PC-9 (cell line): ENCODE results near the gene SAPCD2. TPM values are rescaled to one million over a fixed set of nuclear protein-coding genes. Genes with fewer than 3 reads are reported as not detected.

ENCODE experiments used
- BruUV-seq: library from RNA; stranded (reverse); fragments of 400-500 nt; replicated peaks from 2 replicates; lab custom pipeline; 2021; lab: Mats Ljungman, UMichigan
- CTCF ChIA-PET: fragments of 300-600 bp; sonication (Branson Sonifier 250); formaldehyde crosslinking; loops from one replicate; lab custom pipeline; 2022; ENCODE audit warnings: antibody characterized with exemption; lab: Charles Lee
- POLR2A ChIA-PET: fragments of 300-600 bp; sonication (Branson Sonifier 250); formaldehyde crosslinking; loops from one replicate; lab custom pipeline; 2022; ENCODE audit warnings: antibody characterized with exemption; ENCODE audit not compliant: unreplicated experiment; lab: Charles Lee
- DNase-seq, 2 experiments: peaks; one replicate each; pipeline versions ENCODE4 v3.0.0 to v3.0.0-alpha.2; 2015 to 2022; ENCODE audit warnings: mixed read lengths in 1 of 2
- H2AFZ ChIP-seq: fragments of 200-600 bp; sonication (generic); 2 replicates; pipeline ENCODE4 v1.8.1; 2017; ENCODE audit warnings: antibody characterized with exemption
- H3F3A ChIP-seq: fragments of 200-600 bp; sonication (generic); 2 replicates; pipeline ENCODE4 v1.8.1; 2017; ENCODE audit warnings: antibody characterized with exemption, mild to moderate bottlenecking, low read depth; ENCODE audit not compliant: insufficient read depth
- H3K27ac ChIP-seq: fragments of 200-600 bp; sonication (generic); 2 replicates; pipeline ENCODE4 v1.6.1; 2016; ENCODE audit warnings: mixed run types
- H3K27me3 ChIP-seq: fragments of 200-600 bp; sonication (generic); 2 replicates; pipeline ENCODE4 v1.6.1; 2016; ENCODE audit warnings: low read depth, mixed run types; ENCODE audit not compliant: insufficient read depth
- H3K36me3 ChIP-seq: fragments of 200-600 bp; sonication (generic); 2 replicates; pipeline ENCODE4 v1.6.1; 2016; ENCODE audit warnings: low read depth, mixed run types
- H3K4me1 ChIP-seq: fragments of 200-600 bp; sonication (generic); replicated peaks from 2 replicates; pipeline ENCODE4 v1.6.1; 2016; ENCODE audit warnings: mixed run types; ENCODE audit not compliant: insufficient read depth
- H3K4me2 ChIP-seq: fragments of 200-600 bp; sonication (generic); 2 replicates; pipeline ENCODE4 v1.6.1; 2017; ENCODE audit warnings: mixed run types
- H3K4me3 ChIP-seq: fragments of 200-600 bp; sonication (generic); 2 replicates; pipeline ENCODE4 v1.6.1; 2016; ENCODE audit warnings: mixed run types
- H3K79me2 ChIP-seq: fragments of 200-600 bp; sonication (generic); 2 replicates; pipeline ENCODE4 v1.6.1; 2017; ENCODE audit warnings: low read depth, mixed run types
- H3K9me2 ChIP-seq: fragments of 200-600 bp; sonication (generic); 2 replicates; pipeline ENCODE4 v1.8.1; 2017; ENCODE audit warnings: mild to moderate bottlenecking; ENCODE audit not compliant: insufficient read depth
- H3K9me3 ChIP-seq: fragments of 200-600 bp; sonication (generic); 2 replicates; pipeline ENCODE4 v1.8.1; 2016; ENCODE audit warnings: low read depth; ENCODE audit not compliant: insufficient read depth
- H4K20me1 ChIP-seq: fragments of 200-600 bp; sonication (generic); 2 replicates; pipeline ENCODE4 v1.8.1; 2017; ENCODE audit not compliant: insufficient read depth
- EZH2 ChIP-seq: fragments of 200-600 bp; sonication (generic); IDR thresholded peaks from 2 replicates; pipeline ENCODE4 v1.8.0; 2017; ENCODE audit warnings: antibody characterized with exemption, low read depth
- intact Hi-C: fragments of 100-400 bp; cut with micrococcal nuclease; formaldehyde crosslinking; loops from one replicate; pipeline ENCODE4 v1.10.0; 2022; ENCODE audit not compliant: unreplicated experiment
- total RNA-seq: library from RNA; stranded (reverse); gene quantifications from 2 replicates; pipeline ENCODE4 v1.2.3, GENCODE V29; 2021
- TF ChIP-seq, protein P1 (sequence below): fragments of 200-600 bp; sonication (generic); conservative IDR thresholded peaks from 2 replicates; pipeline ENCODE4 v1.6.1; 2017; ENCODE audit warnings: mixed run types, antibody characterized with exemption, mild to moderate bottlenecking, moderate library complexity

The SAPCD2 gene
- total RNA-seq, 1 experiment from 2014 or later, result 50.3 TPM

DNA sequence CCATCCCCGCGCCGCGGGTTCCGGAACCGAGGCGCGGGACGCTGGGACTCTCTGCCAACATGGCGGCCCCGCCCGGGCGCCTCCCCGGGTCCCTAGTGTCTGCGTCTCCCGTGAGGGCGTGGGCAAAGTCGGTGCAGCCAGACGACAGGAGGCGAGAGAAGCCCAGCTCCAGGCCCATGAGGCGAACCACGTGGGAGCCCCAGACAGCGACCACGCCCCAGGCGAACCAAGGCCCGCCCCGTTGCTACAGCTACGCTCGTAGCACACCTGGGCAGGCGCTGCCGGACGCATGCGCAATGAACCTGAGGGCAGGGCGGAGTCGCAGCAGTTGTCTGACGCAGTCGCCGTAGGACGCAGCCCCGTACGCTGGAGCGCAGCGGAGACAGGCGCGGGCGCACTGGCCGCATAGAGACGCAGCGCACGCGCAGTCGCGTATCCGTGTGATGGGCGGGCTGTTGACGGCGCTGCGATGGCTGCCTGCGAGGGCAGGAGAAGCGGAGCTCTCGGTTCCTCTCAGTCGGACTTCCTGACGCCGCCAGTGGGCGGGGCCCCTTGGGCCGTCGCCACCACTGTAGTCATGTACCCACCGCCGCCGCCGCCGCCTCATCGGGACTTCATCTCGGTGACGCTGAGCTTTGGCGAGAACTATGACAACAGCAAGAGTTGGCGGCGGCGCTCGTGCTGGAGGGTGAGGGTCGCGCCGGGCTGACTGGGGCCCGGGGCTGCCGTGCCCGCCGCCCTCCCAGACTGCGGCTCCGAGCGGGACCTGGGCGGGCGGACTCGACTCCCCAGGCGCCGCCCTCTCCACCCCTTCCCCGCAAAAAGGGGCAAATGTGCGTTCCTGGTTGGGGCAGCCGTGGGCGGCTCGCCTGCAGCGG lies 16.4 kb upstream of the SAPCD2 start, which contains the start of gene MAN1B1:
TSS of gene MAN1B1 (plus strand) at position 455 of the 878 bp plus-strand sequence. CDS start at position 470, 15 bp downstream.
- no peaks in the 10 kb centered on the region for H3K9me2 ChIP-seq
- ChIA-PET CTCF (interaction anchor here (0.6 to 1.5 kb wide), 5 partner anchors 19 to 448 kb away, joined by 3 to 5 read pairs (median 3); no protein-coding TSS in a partner anchor), POLR2A (interaction anchor here (0.5 to 2.1 kb wide), 14 partner anchors 16 to 830 kb away, joined by 3 to 20 read pairs (median 6); partner anchors contain the start of genes NRARP, SAPCD2 and TUBB4B)
- H3K9me3 ChIP-seq, result no peaks in the 10 kb centered on the region
- peaks cover 33% of the 10 kb centered on the region for H3F3A ChIP-seq
- 0 out of 2 replicates have a peak, but pooled peaks cover 4% of the 10 kb centered on the region for H4K20me1 ChIP-seq
- peak; percentile 97 to 100 for DNase-seq
- peaks cover 39% of the 10 kb centered on the region for H3K4me1 ChIP-seq
- TF ChIP-seq, protein P1, sequence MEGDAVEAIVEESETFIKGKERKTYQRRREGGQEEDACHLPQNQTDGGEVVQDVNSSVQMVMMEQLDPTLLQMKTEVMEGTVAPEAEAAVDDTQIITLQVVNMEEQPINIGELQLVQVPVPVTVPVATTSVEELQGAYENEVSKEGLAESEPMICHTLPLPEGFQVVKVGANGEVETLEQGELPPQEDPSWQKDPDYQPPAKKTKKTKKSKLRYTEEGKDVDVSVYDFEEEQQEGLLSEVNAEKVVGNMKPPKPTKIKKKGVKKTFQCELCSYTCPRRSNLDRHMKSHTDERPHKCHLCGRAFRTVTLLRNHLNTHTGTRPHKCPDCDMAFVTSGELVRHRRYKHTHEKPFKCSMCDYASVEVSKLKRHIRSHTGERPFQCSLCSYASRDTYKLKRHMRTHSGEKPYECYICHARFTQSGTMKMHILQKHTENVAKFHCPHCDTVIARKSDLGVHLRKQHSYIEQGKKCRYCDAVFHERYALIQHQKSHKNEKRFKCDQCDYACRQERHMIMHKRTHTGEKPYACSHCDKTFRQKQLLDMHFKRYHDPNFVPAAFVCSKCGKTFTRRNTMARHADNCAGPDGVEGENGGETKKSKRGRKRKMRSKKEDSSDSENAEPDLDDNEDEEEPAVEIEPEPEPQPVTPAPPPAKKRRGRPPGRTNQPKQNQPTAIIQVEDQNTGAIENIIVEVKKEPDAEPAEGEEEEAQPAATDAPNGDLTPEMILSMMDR, result no peak
- no peak for TF ChIP-seq EZH2
- no TSS peak for BruUV-seq
- no peaks in the 10 kb centered on the region for H3K27me3 ChIP-seq
- no peaks in the 10 kb centered on the region for H3K36me3 ChIP-seq
- peak within 1 kb of the TSS; percentile 87 for H3K4me2 ChIP-seq
- H3K4me3 ChIP-seq, result peak within 1 kb of the TSS; percentile 88
- peak within 1 kb of the TSS; percentile 80 for H3K27ac ChIP-seq
- intact Hi-C loops, result loop anchor here (1.0 kb wide), 1 partner anchor 16 kb away; the partner anchor contains the start of gene SAPCD2
- peak within 1 kb of the TSS; percentile 91 for H2AFZ ChIP-seq
- peaks cover 14% of the 10 kb centered on the region for H3K79me2 ChIP-seq

DNA sequence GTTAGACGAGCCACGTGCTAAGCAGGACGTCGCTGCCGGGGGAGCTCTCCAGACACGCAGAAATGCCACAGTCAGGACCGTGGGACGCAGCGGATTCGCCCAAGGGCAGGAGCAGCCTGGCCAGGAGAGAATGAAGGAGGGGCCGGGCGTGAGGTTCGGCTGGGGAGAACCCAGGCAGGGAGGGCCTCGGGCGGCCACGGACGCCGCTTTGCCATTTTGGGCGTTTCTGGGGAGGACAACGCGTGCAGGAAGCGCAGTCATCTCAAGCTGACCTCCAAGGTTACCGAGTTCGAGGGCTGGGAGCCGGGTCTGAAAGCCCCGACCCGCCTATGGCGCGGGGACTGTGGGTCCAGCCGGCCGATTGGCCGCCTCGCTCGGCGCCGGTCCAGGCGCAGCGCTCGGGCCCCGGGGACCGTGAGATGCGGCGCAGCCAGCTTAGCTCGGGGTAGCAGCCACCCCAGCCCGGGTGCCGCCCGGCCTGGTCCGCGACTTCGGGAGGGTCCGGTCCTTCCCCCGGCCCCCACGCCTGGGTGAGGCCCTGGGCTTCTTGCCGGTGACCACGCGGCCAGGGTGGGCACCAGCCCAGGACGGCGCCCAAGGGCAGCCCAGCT lies 15.7 kb upstream of the SAPCD2 start:
- CTCF ChIA-PET, result interaction anchor here (0.6 to 1.5 kb wide), 4 partner anchors 18 to 138 kb away, joined by 3 to 5 read pairs (median 3); no protein-coding TSS in a partner anchor
- TF ChIP-seq, protein P1, result no peak
- no peak for TF ChIP-seq EZH2
- H3K27me3 ChIP-seq, result no peaks in the 10 kb centered on the region
- BruUV-seq, result TSS peak; percentile 83
- H3K4me1 ChIP-seq, result peaks cover 39% of the 10 kb centered on the region
- H3K27ac ChIP-seq, result peak overlapping the region; percentile 80
- no peaks in the 10 kb centered on the region for H3K9me2 ChIP-seq
- H3K79me2 ChIP-seq, result peaks cover 14% of the 10 kb centered on the region
- intact Hi-C loops, result loop anchor here (1.0 kb wide), 1 partner anchor 16 kb away; the partner anchor contains the start of gene SAPCD2
- POLR2A ChIA-PET, result interaction anchor here (0.5 to 2.1 kb wide), 10 partner anchors 15 to 831 kb away, joined by 3 to 20 read pairs (median 6); partner anchors contain the start of genes SAPCD2 and TUBB4B
- peak overlapping the region; percentile 72 for H3K4me2 ChIP-seq
- peaks cover 33% of the 10 kb centered on the region for H3F3A ChIP-seq
- DNase-seq, result peak; percentile 40 to 54
- no peaks in the 10 kb centered on the region for H3K9me3 ChIP-seq
- H3K4me3 ChIP-seq, result peak overlapping the region; percentile 88
- 0 out of 2 replicates have a peak, but pooled peaks cover 4% of the 10 kb centered on the region for H4K20me1 ChIP-seq
- no peaks in the 10 kb centered on the region for H3K36me3 ChIP-seq
- H2AFZ ChIP-seq, result peak overlapping the region; percentile 81

DNA sequence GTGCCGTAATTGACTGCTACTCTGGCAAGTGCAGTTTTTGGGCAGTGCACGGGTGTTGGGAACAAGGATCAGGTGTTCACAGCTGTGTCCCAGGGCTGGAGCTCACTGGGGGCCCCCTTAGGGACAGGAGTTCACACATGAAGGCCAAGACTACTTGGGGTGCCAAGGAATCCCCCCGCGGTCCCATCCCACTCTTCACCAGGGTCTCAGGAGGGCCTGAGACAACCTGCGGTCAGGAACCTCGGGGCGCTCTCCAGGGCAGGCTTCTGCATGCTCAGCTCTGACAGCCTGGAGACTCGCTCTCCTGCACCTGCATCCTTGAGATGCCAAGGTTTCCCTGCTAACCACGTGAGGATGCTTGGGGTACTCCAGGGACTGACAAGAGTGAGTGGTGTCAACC lies 14.2 kb upstream of the SAPCD2 start:
- Histone ChIP-seq H3K27me3 (no peaks in the 10 kb centered on the region), H3F3A (peaks cover 33% of the 10 kb centered on the region), H3K4me1 (peaks cover 39% of the 10 kb centered on the region), H4K20me1 (0 out of 2 replicates have a peak, but pooled peaks cover 4% of the 10 kb centered on the region), H3K4me3 (no peak overlapping the region), H3K9me3 (no peaks in the 10 kb centered on the region), H3K36me3 (no peaks in the 10 kb centered on the region), H3K4me2 (no peak overlapping the region), H3K79me2 (peaks cover 14% of the 10 kb centered on the region), H3K9me2 (no peaks in the 10 kb centered on the region), H2AFZ (no peak overlapping the region), H3K27ac (no peak overlapping the region; the same call in 1 of the 2 replicates)
- no peak for TF ChIP-seq EZH2
- TF ChIP-seq, protein P1, result no peak
- BruUV-seq, result no TSS peak
- POLR2A ChIA-PET, result interaction anchor here (0.7 kb wide), 1 partner anchor 14 kb away, joined by 5 read pairs; the partner anchor contains the start of gene SAPCD2
- intact Hi-C loops, result no loop called here
- CTCF ChIA-PET, result interaction anchor here (0.6 kb wide), 1 partner anchor 38 kb away, joined by 13 read pairs; no protein-coding TSS in a partner anchor
- DNase-seq, result no peak
